H7 (cell line): ENCODE results near the gene ZFYVE26. TPM values are rescaled to one million over a fixed set of nuclear protein-coding genes. Genes with fewer than 3 reads are reported as not detected.

Experiments
- total RNA-seq: library from RNA; depleted of rRNA; stranded (reverse); fragments of >200 nt; shearing (Covaris generic); gene quantifications from 2 replicates; pipeline ENCODE4 v1.2.3, GENCODE V29; 2014; rRNA removed

Gene ZFYVE26
- total RNA-seq, 1 experiment from 2014 or later = 18.8 TPM

Other genes starting within 250 kb of the ZFYVE26 start
- gene PIGH, start 216.3 kb downstream of the ZFYVE26 start, total RNA-seq = 8.2 and 8.8 TPM in 2 replicates
- 32.1 and 40.9 TPM in 2 replicates for gene ARG2, start 196.7 kb downstream of the ZFYVE26 start, total RNA-seq
- 61.2 and 65.3 TPM in 2 replicates for gene VTI1B, start 142.0 kb downstream of the ZFYVE26 start, total RNA-seq
- gene RDH11, start 120.8 kb downstream of the ZFYVE26 start, total RNA-seq = 116 and 123 TPM in 2 replicates
- gene RDH12, start 114.7 kb downstream of the ZFYVE26 start, total RNA-seq = 0.48 and 1.1 TPM in 2 replicates
- 9.6 and 9.9 TPM in 2 replicates for gene RAD51B, start 3.2 kb upstream of the ZFYVE26 start, total RNA-seq